ENCODE measurements around the gene MAU2.

MAU2 gene

GRCh38 chr19:19319732-19320360 is 783 bp upstream of the MAU2 start:
- no peak for TF ChIP-seq CTCF (IDR thresholded peaks at IDR 0.05; ENCODE audit: low read depth, low read length, missing control alignments)
- no peak for DNase-seq (ENCODE audit: low read depth)
- in situ Hi-C loops (cut with HindIII; ENCODE audit: low sequenced_read_pairs): no loop called here
- H3K4me3 ChIP-seq (ENCODE audit: low read depth, low read length): peak overlapping the region; percentile 99

GRCh38 chr19:19321141-19321577 is 530 bp downstream of the MAU2 start:
- no peak for TF ChIP-seq CTCF (IDR thresholded peaks at IDR 0.05; ENCODE audit: low read depth, low read length, missing control alignments)
- in situ Hi-C loops (cut with HindIII; ENCODE audit: low sequenced_read_pairs): no loop called here
- DNase-seq (ENCODE audit: low read depth): no peak
- peak overlapping the region; percentile 99 for H3K4me3 ChIP-seq (ENCODE audit: low read depth, low read length)

- in situ Hi-C loops (cut with HindIII; ENCODE audit: low sequenced_read_pairs): no loop called here
- no peak overlapping the region for H3K4me3 ChIP-seq (ENCODE audit: low read depth, low read length)
- no peak for TF ChIP-seq CTCF (IDR thresholded peaks at IDR 0.05; ENCODE audit: low read depth, low read length, missing control alignments)
- DNase-seq (ENCODE audit: low read depth): no peak
Measured at GRCh38 chr19:19324059-19324770, 3.6 kb downstream of the MAU2 start.

GRCh38 chr19:19327672-19328071 is 7.0 kb downstream of the MAU2 start:
- TF ChIP-seq CTCF (IDR thresholded peaks at IDR 0.05; ENCODE audit: low read depth, low read length, missing control alignments): no peak
- no peak overlapping the region for H3K4me3 ChIP-seq (ENCODE audit: low read depth, low read length)
- in situ Hi-C loops (cut with HindIII; ENCODE audit: low sequenced_read_pairs): no loop called here
- no peak for DNase-seq (ENCODE audit: low read depth)

- no peak for DNase-seq (ENCODE audit: low read depth)
- H3K4me3 ChIP-seq (ENCODE audit: low read depth, low read length): no peak overlapping the region
- in situ Hi-C loops (cut with HindIII; ENCODE audit: low sequenced_read_pairs): no loop called here
- no peak for TF ChIP-seq CTCF (IDR thresholded peaks at IDR 0.05; ENCODE audit: low read depth, low read length, missing control alignments)
Measured at GRCh38 chr19:19329126-19329525, 8.5 kb downstream of the MAU2 start.

- no peak for DNase-seq (ENCODE audit: low read depth)
- no peak overlapping the region for H3K4me3 ChIP-seq (ENCODE audit: low read depth, low read length)
- in situ Hi-C loops (cut with HindIII; ENCODE audit: low sequenced_read_pairs): loop anchor here (10.0 kb wide), 1 partner anchor 130 kb away; no protein-coding TSS in a partner anchor
- no peak for TF ChIP-seq CTCF (IDR thresholded peaks at IDR 0.05; ENCODE audit: low read depth, low read length, missing control alignments)
Measured at GRCh38 chr19:19334063-19334988, 13.7 kb downstream of the MAU2 start.
